Astrocyte (in vitro differentiated cells and primary cell): ENCODE results near the gene PSMD2. TPM values are rescaled to one million over a fixed set of nuclear protein-coding genes. Genes with fewer than 3 reads are reported as not detected.

ENCODE experiments used
- DNase-seq: peaks from one replicate; pipeline ENCODE4 v3.0.0-alpha.2; 2010; ENCODE audit warnings: low read depth
- FAIRE-seq: peaks from 2 replicates; lab custom pipeline; 2011; peaks lifted over from hg19 to GRCh38; lab: Jason Lieb, UNC
- H2AFZ ChIP-seq: 2 replicates; pipeline ENCODE4 v1.6.0; 2012; ENCODE audit warnings: low read depth, low read length, inconsistent platforms
- H3K27ac ChIP-seq: 2 replicates; pipeline ENCODE4 v1.5.1; 2011; ENCODE audit warnings: low read depth, low read length, inconsistent platforms
- H3K27me3 ChIP-seq: 2 replicates; pipeline ENCODE4 v1.6.0; 2011; ENCODE audit warnings: low read length, inconsistent platforms; ENCODE audit not compliant: insufficient read depth
- H3K36me3 ChIP-seq: 2 replicates; pipeline ENCODE4 v1.5.1; 2011; ENCODE audit warnings: low read length, inconsistent platforms; ENCODE audit not compliant: insufficient read depth
- H3K4me1 ChIP-seq: 2 replicates; pipeline ENCODE4 v1.5.1; 2011; ENCODE audit warnings: low read length, inconsistent platforms; ENCODE audit not compliant: insufficient read depth
- H3K4me2 ChIP-seq: 2 replicates; pipeline ENCODE4 v1.6.0; 2012; ENCODE audit warnings: low read length, inconsistent platforms
- H3K4me3 ChIP-seq: 2 replicates; pipeline ENCODE4 v1.5.1; 2011; ENCODE audit warnings: low read depth, mild to moderate bottlenecking, low read length, inconsistent platforms; ENCODE audit not compliant: insufficient read depth
- H3K79me2 ChIP-seq: 2 replicates; pipeline ENCODE4 v1.6.0; 2012; ENCODE audit warnings: mild to moderate bottlenecking, low read length, inconsistent platforms; ENCODE audit not compliant: insufficient read depth
- H3K9ac ChIP-seq: 2 replicates; pipeline ENCODE4 v1.6.0; 2012; ENCODE audit warnings: mild to moderate bottlenecking, low read length, inconsistent platforms
- H3K9me3 ChIP-seq: 2 replicates; pipeline ENCODE4 v1.5.1; 2012; ENCODE audit warnings: low read depth, mild to moderate bottlenecking, low read length, inconsistent platforms; ENCODE audit not compliant: insufficient read depth
- H4K20me1 ChIP-seq: 2 replicates; pipeline ENCODE4 v1.6.0; 2012; ENCODE audit warnings: low read length, inconsistent platforms; ENCODE audit not compliant: insufficient read depth
- H3K27ac Mint-ChIP-seq: one replicate; pipeline ENCODE4 v1.8.0; 2021; ENCODE audit warnings: mild to moderate bottlenecking, mixed read lengths; ENCODE audit not compliant: unreplicated experiment
- H3K27me3 Mint-ChIP-seq: one replicate; pipeline ENCODE4 v1.8.0; 2021; ENCODE audit warnings: low read depth, mixed read lengths; ENCODE audit not compliant: unreplicated experiment
- H3K36me3 Mint-ChIP-seq: one replicate; pipeline ENCODE4 v1.8.0; 2021; ENCODE audit warnings: low read depth, mixed read lengths; ENCODE audit not compliant: unreplicated experiment
- H3K4me1 Mint-ChIP-seq: one replicate; pipeline ENCODE4 v1.8.0; 2021; ENCODE audit warnings: low read depth, mixed read lengths; ENCODE audit not compliant: unreplicated experiment
- H3K4me3 Mint-ChIP-seq: one replicate; pipeline ENCODE4 v1.8.0; 2021; ENCODE audit warnings: mild to moderate bottlenecking, moderate library complexity, mixed read lengths; ENCODE audit not compliant: unreplicated experiment
- H3K9me3 Mint-ChIP-seq: one replicate; pipeline ENCODE4 v1.8.0; 2021; ENCODE audit warnings: mild to moderate bottlenecking, mixed read lengths; ENCODE audit not compliant: unreplicated experiment
- CTCF ChIP-seq: IDR thresholded peaks from 2 replicates; pipeline ENCODE4 v1.5.1; 2011; ENCODE audit warnings: low read depth, mild to moderate bottlenecking, inconsistent platforms, low read length, moderate library complexity; ENCODE audit not compliant: insufficient read depth
- EZH2 ChIP-seq: IDR thresholded peaks from 2 replicates; pipeline ENCODE4 v1.6.1; 2012; ENCODE audit warnings: mild to moderate bottlenecking, low read length, inconsistent platforms; ENCODE audit not compliant: insufficient read depth
- total RNA-seq: library from RNA; stranded (reverse); gene quantifications from 2 replicates; pipeline ENCODE4 v1.2.1, GENCODE V29; 2021

The PSMD2 gene
- total RNA-seq, 1 donor from 2014 or later, result 588 TPM

- peaks cover 67% of the 10 kb centered on the region for H3K79me2 ChIP-seq
- DNase-seq, result peak; percentile 94
- peak overlapping the region; percentile 96 for H3K27ac Mint-ChIP-seq
- TF ChIP-seq EZH2, result no peak
- H3K4me1 ChIP-seq, result peaks cover 61% of the 10 kb centered on the region
- H3K9me3 ChIP-seq, result no peaks in the 10 kb centered on the region
- H3K27me3 Mint-ChIP-seq, result no peaks in the 10 kb centered on the region
- H2AFZ ChIP-seq, result no peak overlapping the region
- peaks cover 43% of the 10 kb centered on the region for H3K36me3 Mint-ChIP-seq
- H3K9ac ChIP-seq, result peak overlapping the region; percentile 71
- FAIRE-seq, result peak; percentile 86
- H3K36me3 ChIP-seq, result peaks cover 58% of the 10 kb centered on the region
- no peaks in the 10 kb centered on the region for H3K9me3 Mint-ChIP-seq
- H3K4me3 Mint-ChIP-seq, result peak overlapping the region; percentile 69
- peak overlapping the region; percentile 51 for H3K4me2 ChIP-seq
- peaks cover 54% of the 10 kb centered on the region for H3K4me1 Mint-ChIP-seq
- no peak overlapping the region for H3K4me3 ChIP-seq
- H3K27me3 ChIP-seq, result no peaks in the 10 kb centered on the region
- H3K27ac ChIP-seq, result peak overlapping the region; percentile 96
- H4K20me1 ChIP-seq, result peaks cover 83% of the 10 kb centered on the region
Measured at GRCh38 chr3:184332370-184333090, 33.5 kb downstream of the PSMD2 start.

DNA sequence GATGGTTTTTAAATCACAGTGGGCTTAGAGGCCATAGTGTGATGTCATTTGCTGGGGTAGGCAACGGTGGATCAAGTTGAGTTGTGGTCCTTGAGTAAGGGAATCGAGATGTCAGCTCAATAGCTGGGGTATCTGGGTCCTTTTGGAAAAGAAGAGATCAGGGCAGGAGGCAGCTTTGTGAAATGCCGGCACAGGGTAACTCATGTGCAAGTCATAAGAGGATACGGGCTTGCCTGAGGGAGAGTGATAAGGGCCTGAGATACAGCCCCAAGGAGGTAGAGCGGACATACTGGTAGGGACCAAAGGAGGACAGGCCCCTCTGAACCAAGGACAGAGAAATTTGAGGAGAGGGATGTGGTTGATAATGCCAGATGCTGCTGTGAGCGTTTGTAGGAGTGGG, 34.1 kb downstream of the PSMD2 start:
- H3K4me3 ChIP-seq, result no peak overlapping the region
- H3K9me3 ChIP-seq, result no peaks in the 10 kb centered on the region
- TF ChIP-seq CTCF (no peak), EZH2 (no peak)
- peak overlapping the region; percentile 96 for H3K27ac Mint-ChIP-seq
- peaks cover 62% of the 10 kb centered on the region for H3K79me2 ChIP-seq
- no peak overlapping the region for H2AFZ ChIP-seq
- H3K27me3 ChIP-seq, result no peaks in the 10 kb centered on the region
- DNase-seq, result no peak
- peaks cover 38% of the 10 kb centered on the region for H3K36me3 Mint-ChIP-seq
- FAIRE-seq, result no peak
- peaks cover 52% of the 10 kb centered on the region for H3K36me3 ChIP-seq
- peak overlapping the region; percentile 71 for H3K9ac ChIP-seq
- peaks cover 68% of the 10 kb centered on the region for H3K4me1 ChIP-seq
- no peaks in the 10 kb centered on the region for H3K9me3 Mint-ChIP-seq
- H4K20me1 ChIP-seq, result peaks cover 76% of the 10 kb centered on the region
- peak overlapping the region; percentile 96 for H3K27ac ChIP-seq
- peak overlapping the region; percentile 51 for H3K4me2 ChIP-seq
- peaks cover 61% of the 10 kb centered on the region for H3K4me1 Mint-ChIP-seq
- no peak overlapping the region for H3K4me3 Mint-ChIP-seq
- no peaks in the 10 kb centered on the region for H3K27me3 Mint-ChIP-seq

DNA sequence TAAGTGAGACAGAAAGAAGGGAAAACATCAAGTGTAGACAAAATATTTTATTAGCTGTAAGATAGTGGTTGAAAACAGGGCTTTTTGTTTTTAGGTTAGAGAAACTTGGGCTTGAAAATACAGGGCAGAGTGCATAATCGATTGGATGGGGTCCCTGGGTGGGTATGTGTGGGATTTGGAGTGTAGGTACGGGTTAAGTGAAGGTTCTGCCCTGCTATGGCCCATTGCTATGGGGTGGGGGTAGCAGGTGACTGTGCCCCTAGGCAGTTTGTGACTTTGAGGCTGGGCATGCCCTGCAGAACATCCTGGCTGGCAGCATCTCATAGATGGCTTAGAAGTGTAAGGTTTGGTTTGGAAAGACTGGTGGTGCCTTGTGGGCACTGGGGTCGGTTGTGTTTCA, 34.7 kb downstream of the PSMD2 start:
- no peak overlapping the region for H3K4me3 ChIP-seq
- peaks cover 57% of the 10 kb centered on the region for H3K79me2 ChIP-seq
- Mint-ChIP-seq H3K36me3 (peaks cover 33% of the 10 kb centered on the region), H3K4me3 (peak overlapping the region; percentile 24), H3K9me3 (no peaks in the 10 kb centered on the region), H3K27ac (peak overlapping the region; percentile 96), H3K27me3 (no peaks in the 10 kb centered on the region), H3K4me1 (peaks cover 64% of the 10 kb centered on the region)
- H2AFZ ChIP-seq, result no peak overlapping the region
- H3K4me2 ChIP-seq, result peak overlapping the region; percentile 4
- H3K36me3 ChIP-seq, result peaks cover 46% of the 10 kb centered on the region
- no peak for TF ChIP-seq CTCF
- no peak for TF ChIP-seq EZH2
- no peak for DNase-seq
- H3K9me3 ChIP-seq, result no peaks in the 10 kb centered on the region
- peak overlapping the region; percentile 71 for H3K9ac ChIP-seq
- peaks cover 73% of the 10 kb centered on the region for H3K4me1 ChIP-seq
- H3K27me3 ChIP-seq, result no peaks in the 10 kb centered on the region
- no peak for FAIRE-seq
- H4K20me1 ChIP-seq, result peaks cover 71% of the 10 kb centered on the region
- H3K27ac ChIP-seq, result peak overlapping the region; percentile 96
